ENCODE results near the gene SGK1. TPM values are rescaled to one million over a fixed set of nuclear protein-coding genes. Genes with fewer than 3 reads are reported as not detected.

The SGK1 gene
- total and polyA plus RNA-seq, 10 of the 15 experiments (the other 5 are each of a cell fraction or from before 2014, with no cell fraction given): 0.62 to 5.1 (median 2.9) TPM

GRCh38 chr6:134162932-134163331 lies 155.0 kb downstream of the SGK1 start:
- ChIA-PET POLR2A (no interaction called here), SMC1A (ENCODE audit: uncharacterized antibody, unreplicated experiment) (interaction anchor here (0.6 kb wide), 1 partner anchor 659 kb away, joined by 3 read pairs; no protein-coding TSS in a partner anchor), CTCF (interaction anchor here (0.5 to 4.0 kb wide), 2 partner anchors 90 to 777 kb away, joined by 6 to 21 read pairs; no protein-coding TSS in a partner anchor), RAD21 (ENCODE audit: unreplicated experiment) (interaction anchor here (1.4 kb wide), 1 partner anchor 659 kb away, joined by 5 read pairs; no protein-coding TSS in a partner anchor)
- Histone ChIP-seq H3K9me3 (replicated peaks; ENCODE audit: control insufficient read depth, insufficient read depth, low read length) (no peaks in the 10 kb centered on the region), H4K20me1 (ENCODE audit: control insufficient read depth, insufficient read depth) (no peaks in the 10 kb centered on the region), H3K27ac (ENCODE audit: control insufficient read depth, insufficient read depth) (no peak overlapping the region), H2AFZ (ENCODE audit: control insufficient read depth, low read depth, low read length) (no peak overlapping the region), H3K9ac (ENCODE audit: control insufficient read depth, insufficient read depth, low read length) (no peak overlapping the region), H3K36me3 (ENCODE audit: control insufficient read depth in 2 of 2, insufficient read depth in 2 of 2, low read length in 1 of 2) (no peaks in the 10 kb centered on the region), H3K4me3 (no peak overlapping the region), H3K27me3 (replicated peaks in 1 of 2; ENCODE audit: control insufficient read depth in 2 of 2, insufficient read depth in 2 of 2, low read length in 1 of 2) (no peaks in the 10 kb centered on the region), H3K79me2 (ENCODE audit: control insufficient read depth, insufficient read depth, low read length) (no peaks in the 10 kb centered on the region), H3K4me1 (ENCODE audit: control insufficient read depth, insufficient read depth, low read length) (no peaks in the 10 kb centered on the region), H3K4me2 (ENCODE audit: control insufficient read depth, insufficient read depth) (no peak overlapping the region)
- ATAC-seq: no peak
- BruUV-seq (replicated peaks): no TSS peak
- TF ChIP-seq HDGF (IDR thresholded peaks at IDR 0.05) (no peak), SMC3 (IDR thresholded peaks at IDR 0.05; ENCODE audit: borderline replicate concordance, low read length) (no peak), NFXL1 (IDR thresholded peaks at IDR 0.05; ENCODE audit: borderline replicate concordance) (no peak), NFYA (IDR thresholded peaks at IDR 0.05; ENCODE audit: borderline replicate concordance, low read depth, low read length) (no peak), KDM1A (IDR thresholded peaks at IDR 0.05; ENCODE audit: borderline replicate concordance) (no peak), NFYB (IDR thresholded peaks at IDR 0.05; ENCODE audit: insufficient read depth, low read depth, low read length) (no peak), BMI1 (IDR thresholded peaks at IDR 0.05; ENCODE audit: borderline replicate concordance) (no peak), ZZZ3 (IDR thresholded peaks at IDR 0.05; ENCODE audit: control insufficient read depth, insufficient read length, low read depth) (no peak), SIX5 (IDR thresholded peaks at IDR 0.05; ENCODE audit: low read depth, low read length, severe bottlenecking) (no peak), REST (IDR thresholded peaks at IDR 0.05; ENCODE audit: low read depth, low read length) (no peak), CHD2 (IDR thresholded peaks at IDR 0.05; ENCODE audit: borderline replicate concordance, low read depth, low read length) (no peak)
- DNase-seq (ENCODE audit: low read depth, low spot score): no peak
- in situ Hi-C loops (cut with MboI): no loop called here
- intact Hi-C loops (cut with micrococcal nuclease; ENCODE audit: unreplicated experiment): no loop called here
- WGBS (ENCODE audit: insufficient coverage, insufficient replicate concordance, low lambda C conversion rate, missing lambda C conversion rate): 6% methylated on average over 3 of the region's 3 CpGs
- FAIRE-seq: no peak
